Gastroesophageal sphincter (tissue), 3 donors: ENCODE results near the gene FBLN1.

Experiments used
- EP300 ChIP-seq: sonication (generic); formaldehyde crosslinking; IDR thresholded peaks from one replicate; pipeline ENCODE4 v1.6.1; 2017; ENCODE audit warnings: antibody characterized with exemption, mild to moderate bottlenecking
- POLR2A ChIP-seq, 2 donors: fragments of 450-650 bp; IDR thresholded peaks; one replicate each; pipeline ENCODE4 v1.6.1; 2017; ENCODE audit warnings: antibody characterized with exemption in 2 of 2, mild to moderate bottlenecking in 2 of 2, moderate library complexity in 1 of 2
- POLR2AphosphoS5 ChIP-seq: sonication (generic); formaldehyde crosslinking; IDR thresholded peaks from one replicate; pipeline ENCODE4 v1.6.1; 2017; ENCODE audit warnings: antibody characterized with exemption
- TF ChIP-seq, protein P1 (sequence below), 4 experiments: fragments of 200-600 bp in 2 of 4; fragments of 450-650 bp in 2 of 4; sonication (generic) in 1 of 4; IDR thresholded peaks; one replicate each; pipeline ENCODE4 v1.5.1; 2017 to 2019; ENCODE audit warnings: antibody characterized with exemption in 4 of 4, mild to moderate bottlenecking in 2 of 4, moderate library complexity in 2 of 4

DNA sequence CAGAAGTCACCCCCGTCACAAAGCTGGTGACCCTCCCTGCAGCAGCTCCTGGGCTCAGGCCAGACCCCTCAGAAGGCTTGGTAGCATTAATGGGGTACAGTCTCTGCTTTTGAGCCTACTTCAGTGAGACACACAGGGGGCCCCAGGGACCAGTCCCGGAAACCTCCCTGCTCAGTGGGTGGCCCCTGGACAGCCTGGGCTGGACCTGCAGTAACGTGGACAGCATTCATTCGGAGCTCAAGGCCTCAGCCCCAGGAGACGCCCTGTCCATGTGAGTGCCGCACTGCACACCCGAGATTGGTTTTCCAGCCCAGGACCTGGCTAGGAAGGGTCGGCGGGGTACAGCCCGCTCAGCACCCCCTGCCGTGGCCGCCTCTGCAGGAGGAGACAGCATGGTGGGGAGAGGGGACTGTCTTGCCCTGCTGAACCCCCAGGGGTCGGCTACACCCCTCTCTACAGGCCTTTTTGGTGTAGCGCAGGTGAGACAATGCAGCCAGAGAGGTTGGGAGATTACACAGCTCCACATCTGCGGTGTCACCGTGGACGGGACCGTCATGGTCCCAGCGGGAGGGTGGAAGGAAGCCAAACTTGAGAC is 83.4 kb downstream of the FBLN1 start:
- TF ChIP-seq, protein P1, sequence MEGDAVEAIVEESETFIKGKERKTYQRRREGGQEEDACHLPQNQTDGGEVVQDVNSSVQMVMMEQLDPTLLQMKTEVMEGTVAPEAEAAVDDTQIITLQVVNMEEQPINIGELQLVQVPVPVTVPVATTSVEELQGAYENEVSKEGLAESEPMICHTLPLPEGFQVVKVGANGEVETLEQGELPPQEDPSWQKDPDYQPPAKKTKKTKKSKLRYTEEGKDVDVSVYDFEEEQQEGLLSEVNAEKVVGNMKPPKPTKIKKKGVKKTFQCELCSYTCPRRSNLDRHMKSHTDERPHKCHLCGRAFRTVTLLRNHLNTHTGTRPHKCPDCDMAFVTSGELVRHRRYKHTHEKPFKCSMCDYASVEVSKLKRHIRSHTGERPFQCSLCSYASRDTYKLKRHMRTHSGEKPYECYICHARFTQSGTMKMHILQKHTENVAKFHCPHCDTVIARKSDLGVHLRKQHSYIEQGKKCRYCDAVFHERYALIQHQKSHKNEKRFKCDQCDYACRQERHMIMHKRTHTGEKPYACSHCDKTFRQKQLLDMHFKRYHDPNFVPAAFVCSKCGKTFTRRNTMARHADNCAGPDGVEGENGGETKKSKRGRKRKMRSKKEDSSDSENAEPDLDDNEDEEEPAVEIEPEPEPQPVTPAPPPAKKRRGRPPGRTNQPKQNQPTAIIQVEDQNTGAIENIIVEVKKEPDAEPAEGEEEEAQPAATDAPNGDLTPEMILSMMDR (IDR thresholded peaks at IDR 0.05): no peak
- no peak for TF ChIP-seq EP300
- TF ChIP-seq POLR2A (IDR thresholded peaks at IDR 0.05): no peak
- TF ChIP-seq POLR2AphosphoS5: no peak
